Right lobe of liver (tissue), 4 donors: ENCODE measurements around the gene PIGR.

ENCODE experiments used
- POLR2A ChIP-seq: fragments of 450-650 bp; IDR thresholded peaks from one replicate; pipeline ENCODE4 v1.6.1; 2017; ENCODE audit warnings: antibody characterized with exemption, mild to moderate bottlenecking
- TF ChIP-seq, protein P1 (sequence below), 4 donors: fragments of 200-600 bp in 3 of 4; fragments of 450-650 bp in 1 of 4; IDR thresholded peaks; one replicate each; pipeline versions ENCODE4 v1.5.1 to v1.8.0; 2016 to 2022; ENCODE audit warnings: antibody characterized with exemption in 4 of 4, mild to moderate bottlenecking in 2 of 4
- donor health status: DM: no; HTN: no; CAD: no.
- donor health status: DM: no; HTN: no; CAD: no.
- donor health status: DM: no; HTN: yes; CAD: no.

DNA sequence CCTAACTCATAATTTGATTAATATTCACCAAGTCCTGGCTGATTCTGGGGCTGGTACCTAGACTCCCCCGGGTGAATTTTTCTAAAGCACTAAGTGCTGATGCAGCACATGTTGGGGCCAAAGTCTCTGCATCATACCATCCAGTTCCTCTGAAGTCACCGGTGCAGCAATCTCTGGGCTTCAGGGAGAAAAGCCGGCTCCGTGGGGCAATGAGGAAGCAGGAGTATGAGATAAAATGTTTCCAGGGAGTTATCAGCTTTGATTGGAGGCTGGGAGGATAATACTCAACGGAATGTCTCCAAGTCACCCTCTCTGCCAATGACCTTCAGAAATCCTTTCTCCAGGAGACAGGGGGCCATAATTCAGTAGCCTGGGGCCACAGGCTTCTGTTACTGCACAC lies 22.8 kb upstream of the PIGR start:
- TF ChIP-seq, protein P1, sequence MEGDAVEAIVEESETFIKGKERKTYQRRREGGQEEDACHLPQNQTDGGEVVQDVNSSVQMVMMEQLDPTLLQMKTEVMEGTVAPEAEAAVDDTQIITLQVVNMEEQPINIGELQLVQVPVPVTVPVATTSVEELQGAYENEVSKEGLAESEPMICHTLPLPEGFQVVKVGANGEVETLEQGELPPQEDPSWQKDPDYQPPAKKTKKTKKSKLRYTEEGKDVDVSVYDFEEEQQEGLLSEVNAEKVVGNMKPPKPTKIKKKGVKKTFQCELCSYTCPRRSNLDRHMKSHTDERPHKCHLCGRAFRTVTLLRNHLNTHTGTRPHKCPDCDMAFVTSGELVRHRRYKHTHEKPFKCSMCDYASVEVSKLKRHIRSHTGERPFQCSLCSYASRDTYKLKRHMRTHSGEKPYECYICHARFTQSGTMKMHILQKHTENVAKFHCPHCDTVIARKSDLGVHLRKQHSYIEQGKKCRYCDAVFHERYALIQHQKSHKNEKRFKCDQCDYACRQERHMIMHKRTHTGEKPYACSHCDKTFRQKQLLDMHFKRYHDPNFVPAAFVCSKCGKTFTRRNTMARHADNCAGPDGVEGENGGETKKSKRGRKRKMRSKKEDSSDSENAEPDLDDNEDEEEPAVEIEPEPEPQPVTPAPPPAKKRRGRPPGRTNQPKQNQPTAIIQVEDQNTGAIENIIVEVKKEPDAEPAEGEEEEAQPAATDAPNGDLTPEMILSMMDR (IDR thresholded peaks at IDR 0.05): no peak
- TF ChIP-seq POLR2A: no peak
